Right renal pelvis (tissue), 4 donors: ENCODE results near the gene HNRNPC. TPM values are rescaled to one million over a fixed set of nuclear protein-coding genes. Genes with fewer than 3 reads are reported as not detected.
"Not testable (repeated sequence)": the region's sequence is repeated elsewhere in the genome, so short reads cannot be mapped to it uniquely, and the experiment has no call there.

ENCODE experiments used
- DNase-seq, 4 donors: peaks; one replicate each; pipeline ENCODE4 v3.0.0-alpha.2; 2013; ENCODE audit warnings: low read depth in 4 of 4, low spot score in 3 of 4, missing footprints in 1 of 4
- polyA plus RNA-seq, 4 donors: library from polyadenylated mRNA; unstranded; fragments of 120-200 nt; gene quantifications; one replicate each; pipeline ENCODE4 v1.2.1, GENCODE V29; 2013; ENCODE audit not compliant: insufficient read length in 4 of 4

The HNRNPC gene
- polyA plus RNA-seq, 4 donors = 905 to 979 (median 962) TPM

GRCh38 chr14:21215130-21215878, 53.9 kb downstream of the HNRNPC start:
- DNase-seq = no peak

- no peak for DNase-seq
Observed at GRCh38 chr14:21213652-21214051, 55.6 kb downstream of the HNRNPC start.

DNA sequence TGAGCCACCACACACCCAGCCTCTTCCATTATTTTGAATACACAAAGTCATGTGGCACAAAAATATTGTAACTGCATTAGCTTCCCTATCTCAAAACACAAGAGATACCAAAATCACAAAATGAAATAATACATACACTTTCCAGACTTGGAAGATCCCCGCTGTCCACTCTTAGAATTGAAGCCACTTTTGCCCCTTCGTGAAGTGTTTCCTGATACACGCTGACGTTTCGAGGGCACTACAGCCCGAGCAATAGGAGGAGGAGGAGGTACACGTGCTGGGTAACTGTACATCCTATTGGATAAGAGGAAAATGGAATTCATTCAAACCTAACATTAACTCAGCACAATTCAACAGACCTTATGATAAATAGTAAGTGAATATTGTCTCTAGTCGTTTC, 56.4 kb downstream of the HNRNPC start:
- not testable (repeated sequence) for DNase-seq

GRCh38 chr14:21211509-21211908, 57.7 kb downstream of the HNRNPC start:
- no peak for DNase-seq

DNA sequence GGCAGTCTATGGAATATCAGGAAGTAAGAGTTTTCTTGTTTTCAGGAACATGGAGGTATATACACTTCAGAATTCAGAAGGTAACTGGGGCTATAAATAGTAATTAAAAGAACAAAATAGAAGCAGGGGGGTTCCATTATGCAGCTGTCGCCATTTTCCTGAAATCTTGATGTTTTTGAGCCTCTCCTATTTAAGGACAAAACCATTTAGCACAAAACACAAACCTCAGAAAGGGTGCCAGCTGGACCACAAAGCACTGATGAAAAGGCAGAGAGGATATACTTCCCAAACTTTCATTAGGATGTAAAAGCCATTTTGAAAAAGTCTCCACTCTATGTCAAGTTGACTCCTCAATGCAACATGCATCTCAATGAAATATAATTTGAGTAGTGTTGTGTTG, 59.2 kb downstream of the HNRNPC start:
- DNase-seq = no peak

- DNase-seq = no peak
Observed at GRCh38 chr14:21209185-21209584, 60.1 kb downstream of the HNRNPC start.

DNA sequence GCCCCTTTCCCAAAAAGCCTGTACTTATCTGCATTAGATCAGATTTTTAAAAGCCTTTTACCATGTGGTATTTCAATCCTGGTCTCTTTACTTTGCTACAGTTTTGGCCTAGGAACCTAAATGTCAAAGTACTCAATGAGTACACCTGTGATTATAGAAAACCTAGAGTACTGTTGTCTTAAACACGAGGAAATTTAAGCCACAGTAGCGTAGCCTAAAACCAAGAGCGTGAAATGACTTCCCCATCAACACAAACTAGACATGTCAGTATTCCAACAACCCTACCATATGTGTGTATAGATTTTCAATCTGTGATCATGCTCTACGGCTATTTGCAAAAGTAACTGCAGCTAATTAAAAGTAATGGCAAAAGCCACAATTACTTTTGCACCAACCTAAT, 60.7 kb downstream of the HNRNPC start:
- DNase-seq = no peak

DNA sequence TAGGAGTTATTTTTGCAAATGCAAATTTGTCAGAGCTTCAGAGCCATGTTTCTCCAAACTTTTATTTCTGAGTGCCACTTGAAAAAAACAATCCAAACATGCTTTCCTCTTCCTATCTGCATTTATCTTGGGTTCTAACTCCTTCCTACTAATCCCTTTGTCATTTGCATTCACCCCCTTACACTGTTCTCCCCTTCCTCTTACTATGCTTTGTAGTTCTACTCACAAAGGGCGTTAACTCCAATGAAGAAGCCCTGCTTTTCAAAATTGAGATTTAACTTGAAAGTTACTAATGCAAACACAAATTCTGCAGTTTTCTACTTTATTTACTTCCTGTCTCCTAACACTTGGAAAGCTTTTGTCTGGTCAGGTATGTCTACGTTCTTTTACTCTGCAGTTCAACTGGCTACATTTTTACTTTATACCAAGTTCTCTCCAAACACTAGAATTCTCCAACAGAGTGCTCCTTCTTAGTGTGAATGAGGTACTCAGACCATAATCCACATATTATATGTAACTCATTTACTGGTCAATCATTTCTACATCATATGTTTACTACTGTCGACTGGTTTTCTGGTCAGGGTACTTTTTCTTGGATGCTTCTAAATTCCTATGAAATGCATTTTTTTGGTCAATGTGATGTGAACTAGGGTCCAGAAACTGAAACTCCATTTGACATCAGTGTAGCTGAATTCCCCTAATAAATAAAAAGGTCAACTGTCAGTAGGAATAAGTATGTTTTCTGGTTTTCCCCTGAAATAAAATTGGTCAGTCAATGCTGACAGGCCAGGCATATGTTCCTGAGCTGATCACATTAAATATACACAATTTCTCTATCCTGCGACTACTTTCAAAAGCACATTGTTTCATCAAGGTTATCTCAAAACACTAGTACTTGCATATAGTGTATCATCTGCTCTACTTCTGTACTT, 62.2 kb downstream of the HNRNPC start:
- DNase-seq = no peak

DNA sequence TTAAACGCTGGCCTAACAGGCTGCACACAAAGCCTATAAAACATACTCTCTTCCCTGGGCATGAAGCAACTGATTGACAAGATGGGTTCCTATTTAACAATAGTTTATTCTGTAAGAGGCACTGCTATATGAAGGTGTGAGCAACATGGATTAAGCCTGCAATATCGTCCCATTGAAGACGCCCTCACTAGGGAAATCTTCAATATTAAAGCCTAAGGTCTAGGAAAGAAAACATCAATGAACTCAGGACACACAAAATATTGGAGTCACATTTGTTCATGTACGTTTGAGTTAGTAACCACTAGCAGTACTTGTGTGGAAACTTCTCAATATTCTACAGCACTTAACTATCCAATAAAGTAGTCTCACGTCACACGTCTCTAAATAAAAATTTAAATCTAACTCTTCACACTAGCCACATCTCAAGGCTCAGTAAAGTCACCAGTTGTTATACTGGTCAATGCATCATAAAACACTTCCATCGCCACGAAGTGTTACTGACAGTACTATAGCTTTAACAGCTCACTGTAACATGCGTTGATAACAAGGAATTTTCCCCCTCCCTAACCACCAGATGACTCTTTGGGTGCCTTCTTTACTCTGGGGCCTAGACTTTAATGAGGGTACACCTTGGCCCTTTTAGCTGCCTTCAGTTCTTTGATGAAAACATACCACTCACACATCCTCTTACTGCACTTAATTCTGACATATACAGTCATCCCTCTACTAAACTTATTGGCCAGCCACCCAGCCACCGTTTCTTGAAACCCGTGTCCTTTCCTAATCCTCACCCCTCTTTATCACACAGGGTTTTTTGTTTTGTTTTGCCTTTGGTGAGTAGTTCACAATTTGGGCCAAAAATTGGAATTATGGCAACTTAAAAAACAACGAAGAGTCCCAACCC, 63.3 kb downstream of the HNRNPC start:
- DNase-seq = no peak

- DNase-seq = no peak
Observed at GRCh38 chr14:21205026-21205677, 64.1 kb downstream of the HNRNPC start.

DNA sequence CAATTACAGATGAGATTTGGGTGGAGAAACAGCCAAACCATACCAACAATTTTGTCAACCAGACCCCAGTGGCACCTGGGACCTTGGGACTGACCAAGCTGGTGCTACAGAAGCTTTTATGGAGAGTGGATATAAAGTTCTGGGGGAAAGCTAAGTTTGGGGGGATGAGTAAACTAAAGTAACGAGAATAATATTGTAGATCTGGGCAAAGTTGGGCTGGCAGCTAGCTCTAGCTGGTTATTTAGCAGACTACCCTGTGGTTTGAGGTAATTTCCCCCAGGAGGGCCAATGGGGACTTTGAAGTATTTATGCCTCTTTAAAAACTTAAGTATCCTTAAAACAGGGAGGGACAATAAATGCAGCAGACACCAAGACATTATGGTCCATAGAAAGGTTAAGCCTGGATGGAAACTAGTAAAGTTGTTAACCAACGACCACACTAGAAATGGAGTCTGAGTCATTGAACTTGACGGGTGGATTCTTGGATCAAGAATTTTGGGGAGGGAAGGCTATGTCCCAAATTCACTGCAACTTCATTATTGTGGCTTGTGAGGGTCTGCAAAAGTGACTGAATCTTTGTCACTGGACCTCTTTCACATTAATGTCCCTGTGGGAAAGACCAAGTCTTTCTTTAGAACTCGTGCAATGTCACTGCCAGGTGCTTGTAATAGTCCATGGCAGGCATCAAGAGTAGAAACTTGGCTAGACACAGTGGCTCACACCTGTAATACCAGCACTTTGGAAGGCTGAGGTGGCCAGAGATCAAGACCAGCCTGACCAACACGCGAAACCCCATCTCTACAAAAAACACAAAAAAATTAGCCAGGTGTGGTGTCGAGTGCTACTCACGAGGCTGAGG, 64.8 kb downstream of the HNRNPC start:
- no peak for DNase-seq

DNA sequence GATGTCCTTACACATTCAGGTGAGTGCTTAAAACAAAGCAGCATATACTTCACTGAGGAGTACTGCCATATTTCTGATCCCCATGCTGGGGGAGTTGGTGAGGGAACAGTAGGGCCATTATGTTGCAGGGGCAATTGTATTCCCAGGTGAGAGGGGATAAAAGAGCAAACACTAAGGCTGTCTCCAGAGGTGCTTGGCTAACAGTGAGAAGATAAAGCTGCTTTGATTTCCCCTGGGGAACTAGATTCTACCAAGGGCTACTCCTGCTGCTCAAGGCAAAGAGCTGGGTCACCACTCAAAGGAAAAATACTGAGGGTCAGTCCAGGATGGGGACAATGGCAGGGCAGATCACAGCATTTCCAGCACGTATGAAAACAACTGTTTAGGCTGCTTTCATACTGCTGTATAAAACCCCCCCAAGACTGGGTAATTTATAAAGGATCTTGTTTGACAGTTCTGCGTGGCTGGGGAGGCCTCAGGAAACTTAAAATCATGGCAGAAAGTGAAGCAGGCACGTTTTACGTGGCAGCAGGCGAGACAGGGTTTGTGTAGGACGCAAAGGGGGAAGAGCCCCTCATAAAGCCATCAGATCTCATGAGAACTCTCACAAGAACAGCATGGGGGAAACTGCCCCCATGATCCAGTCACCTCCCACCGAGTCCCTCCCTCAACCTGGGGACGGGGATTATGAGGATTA, 65.6 kb downstream of the HNRNPC start:
- DNase-seq = no peak

GRCh38 chr14:21202463-21203358, 66.5 kb downstream of the HNRNPC start:
- no peak for DNase-seq

- no peak for DNase-seq
Observed at GRCh38 chr14:21201732-21202462, 67.3 kb downstream of the HNRNPC start.

DNA sequence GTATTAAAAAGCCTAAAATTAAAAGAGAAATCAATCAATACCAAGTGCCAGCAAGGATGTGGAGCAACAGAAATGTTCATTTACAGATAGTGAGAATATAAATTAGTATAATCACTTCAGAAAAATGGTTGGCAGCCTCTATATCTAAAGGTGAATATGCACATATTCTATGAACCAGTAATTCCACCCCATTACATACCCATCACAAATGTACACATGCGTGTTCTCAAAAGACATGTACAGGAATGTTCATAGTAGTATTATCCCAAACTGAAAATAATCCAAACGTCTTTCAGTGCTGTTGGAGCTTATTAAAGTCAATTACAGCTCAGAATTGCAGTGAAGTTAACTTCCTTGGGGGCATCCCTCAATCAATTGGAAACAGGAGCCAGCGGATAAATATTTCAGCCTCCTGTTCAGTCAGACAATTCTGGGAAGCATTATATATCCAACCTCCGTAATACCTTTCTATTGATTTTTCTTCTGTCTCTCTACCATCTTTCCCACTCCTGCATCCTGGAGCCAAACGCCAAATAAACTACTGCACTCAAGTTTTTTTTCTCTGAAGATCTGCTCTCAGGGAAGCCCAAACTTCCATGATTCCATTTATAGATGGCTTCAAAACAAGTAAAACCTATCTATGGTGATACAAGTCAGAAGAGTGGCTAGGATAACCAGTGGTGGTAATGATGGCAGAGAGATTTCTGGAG, 68.3 kb downstream of the HNRNPC start:
- DNase-seq = no peak
